HG02885 (cell line): ENCODE data around the gene TLE7.
A peak's percentile ranks its signal among the peaks of the same experiment; 100 is the strongest.

Source experiments
- ATAC-seq: cut with Tn5 transposase; IDR thresholded peaks from one replicate; pipeline ENCODE4 v1.9.1; 2021; ENCODE audit warnings: mild to moderate bottlenecking; ENCODE audit not compliant: unreplicated experiment, poor library complexity

Gene TLE7

DNA sequence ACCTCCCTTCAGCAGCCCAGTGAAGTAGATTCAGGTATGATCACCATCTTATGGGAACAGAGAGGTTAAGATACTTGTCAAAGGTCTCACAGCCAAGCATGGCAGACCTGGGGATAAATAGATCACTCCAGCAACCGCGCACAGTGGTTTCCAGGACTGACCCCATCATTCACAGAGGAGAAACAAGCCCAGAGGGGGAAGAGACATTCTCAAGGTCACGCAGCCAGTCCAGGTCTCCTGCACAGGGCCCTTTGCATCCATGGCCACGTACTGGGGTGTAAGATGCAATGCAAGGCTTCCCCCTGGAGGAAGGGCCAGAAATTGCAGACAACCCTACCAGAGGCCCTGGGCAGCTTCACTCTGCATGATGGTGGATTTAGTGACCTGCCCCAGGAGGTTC, 19.9 kb downstream of the TLE7 start:
- ATAC-seq = no peak

DNA sequence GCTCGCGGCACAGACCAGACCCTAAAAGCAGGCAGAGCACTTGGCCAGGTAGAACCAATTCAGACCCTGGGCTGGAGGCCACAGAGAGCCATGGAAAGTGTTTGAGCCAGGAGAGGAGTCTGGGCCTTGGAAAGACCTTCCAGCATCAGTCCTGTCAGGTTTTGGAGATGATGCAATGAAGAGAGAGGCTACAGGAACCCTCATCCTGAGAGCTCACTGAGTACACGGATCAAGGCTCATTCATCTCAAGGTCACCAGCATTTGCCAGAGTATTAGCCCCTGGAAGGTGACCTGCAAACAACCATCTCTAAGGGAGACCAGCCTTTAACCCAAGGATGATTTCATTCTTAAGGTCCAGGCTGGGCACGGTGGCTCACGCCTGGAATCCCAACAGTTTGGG, 27.8 kb downstream of the TLE7 start:
- ATAC-seq = no peak

DNA sequence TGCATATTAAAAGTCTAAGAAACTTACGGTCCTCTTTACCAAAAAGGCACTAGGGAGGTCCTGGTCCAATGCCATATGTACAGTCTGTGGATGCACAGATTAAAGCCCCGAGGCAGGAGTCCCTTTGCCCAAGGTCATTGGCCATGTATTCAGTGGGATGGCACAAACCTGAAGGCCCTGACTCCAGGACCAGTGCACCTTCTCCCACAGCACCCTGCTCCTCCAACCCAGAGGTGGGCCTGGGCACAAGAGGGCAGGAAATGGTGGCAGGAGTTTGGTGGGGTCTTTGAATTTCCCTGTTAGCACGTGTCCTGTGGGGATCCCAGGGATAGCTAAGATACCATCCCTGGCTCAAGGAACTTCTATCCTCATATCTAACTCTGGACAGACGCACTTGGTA, 28.5 kb downstream of the TLE7 start:
- ATAC-seq = no peak

DNA sequence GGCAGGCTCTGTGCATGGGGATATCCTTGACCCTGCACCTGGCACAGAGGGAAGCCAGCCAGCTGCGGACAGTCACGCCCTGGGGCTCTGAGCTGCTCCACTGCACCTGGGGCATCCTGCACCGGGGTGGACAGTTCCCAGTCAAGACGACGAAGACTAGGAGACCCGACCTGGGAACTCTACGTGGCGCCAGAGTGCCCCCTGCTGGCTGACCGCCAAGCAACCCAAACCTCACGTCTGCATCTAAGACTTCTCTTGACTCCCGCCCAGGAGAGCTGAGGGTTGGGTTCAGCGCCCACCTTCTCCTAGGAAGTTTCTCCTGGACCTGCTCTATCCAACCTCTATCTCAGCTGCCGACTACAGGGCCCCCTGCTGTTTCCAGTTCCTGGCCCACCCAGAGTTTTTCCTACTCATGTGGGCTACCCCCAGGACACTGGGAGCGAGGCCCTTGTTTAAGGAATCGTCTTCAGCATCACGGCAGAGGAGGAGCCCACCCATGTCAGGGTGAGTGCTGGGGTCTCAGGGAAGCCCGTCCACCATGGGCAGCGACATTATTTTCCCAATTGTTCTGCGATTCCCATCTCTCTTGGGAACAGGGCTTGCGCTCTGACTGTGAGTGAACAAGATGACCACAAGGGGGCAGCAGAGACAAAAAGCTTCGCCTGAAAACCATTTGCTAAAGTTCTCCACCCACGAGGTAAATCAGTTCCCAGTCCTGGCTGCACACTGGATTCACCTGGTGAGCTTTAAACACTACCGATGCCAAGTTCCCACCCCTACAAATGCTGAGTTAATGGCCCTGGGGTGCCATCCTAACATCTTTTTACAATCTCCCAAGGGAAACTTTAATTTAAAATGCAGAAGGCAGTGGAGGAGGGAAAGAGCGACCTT, 29.3 kb downstream of the TLE7 start:
- ATAC-seq = peak; percentile 52

DNA sequence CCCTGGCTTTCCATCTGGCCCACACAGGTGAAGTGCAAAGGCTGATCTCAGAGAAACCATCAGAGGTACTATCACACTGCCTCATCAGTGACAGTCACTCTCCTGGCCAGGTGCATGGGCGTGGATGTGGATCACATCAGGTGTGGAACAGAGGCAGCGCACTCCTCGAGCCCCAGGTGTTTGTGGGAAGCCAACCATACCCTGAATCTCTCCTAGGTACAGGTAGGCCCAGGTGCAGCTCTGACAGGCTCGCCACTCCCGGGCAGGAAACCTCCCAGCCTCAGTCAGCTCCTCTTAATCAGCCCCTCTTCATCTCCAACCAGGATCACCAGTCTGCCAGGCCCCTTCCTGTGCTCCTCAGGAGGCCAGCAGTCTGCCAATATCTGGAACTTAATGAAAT, 31.7 kb downstream of the TLE7 start:
- ATAC-seq = no peak

DNA sequence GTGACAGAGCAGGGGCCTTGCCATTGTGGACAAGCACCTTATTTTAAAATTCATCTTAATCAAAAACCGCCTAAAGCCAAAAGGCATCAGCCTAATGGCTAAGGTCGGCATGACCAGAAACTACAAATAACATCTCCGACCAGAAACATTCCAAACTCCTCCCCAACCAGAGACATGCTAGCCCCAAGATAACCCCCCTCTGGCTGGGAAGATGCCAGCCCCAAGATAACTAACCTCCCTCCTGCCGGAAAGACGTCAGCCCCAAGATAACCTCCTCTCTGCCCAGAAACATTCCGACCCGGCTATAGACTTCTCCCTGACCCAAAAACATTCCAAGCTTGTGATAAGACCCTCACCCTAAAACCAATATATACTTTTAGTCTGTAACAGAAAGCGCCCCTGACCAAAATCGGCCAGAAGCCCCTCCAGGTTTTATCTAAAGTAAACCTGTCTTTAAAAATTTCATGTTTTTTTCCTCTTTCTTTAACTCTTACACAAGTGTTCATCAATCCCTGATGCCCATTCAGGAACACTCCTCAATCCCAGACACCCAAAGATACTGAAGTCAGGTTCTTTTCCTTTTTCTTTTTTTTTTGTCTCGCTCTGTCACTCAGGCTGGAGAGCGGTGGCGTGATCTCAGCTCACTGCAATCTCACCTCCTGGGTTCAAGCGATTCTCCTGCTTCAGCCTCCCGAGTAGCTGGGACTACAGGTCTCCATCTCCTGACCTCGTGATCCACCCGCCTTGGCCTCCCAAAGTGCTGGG, 32.7 kb downstream of the TLE7 start:
- no peak for ATAC-seq

DNA sequence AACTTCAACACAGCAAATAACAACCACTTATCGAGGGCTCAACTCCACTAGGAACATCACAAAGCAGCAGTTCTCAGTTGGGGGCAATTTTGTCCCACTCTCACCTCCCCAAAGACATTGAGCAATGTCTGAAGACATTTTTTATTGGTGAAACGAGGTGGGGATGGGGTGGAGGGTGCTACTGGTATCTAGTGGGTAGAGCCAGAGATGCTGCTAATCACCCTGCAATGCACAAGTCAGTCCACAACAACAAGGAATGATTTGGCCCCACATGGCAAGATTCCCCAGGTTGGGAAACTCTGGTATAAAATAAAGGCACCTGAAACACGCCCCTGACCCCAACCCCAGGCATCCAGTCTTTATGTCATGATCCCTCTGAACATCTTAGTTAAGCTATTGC, 33.3 kb downstream of the TLE7 start:
- ATAC-seq = no peak

DNA sequence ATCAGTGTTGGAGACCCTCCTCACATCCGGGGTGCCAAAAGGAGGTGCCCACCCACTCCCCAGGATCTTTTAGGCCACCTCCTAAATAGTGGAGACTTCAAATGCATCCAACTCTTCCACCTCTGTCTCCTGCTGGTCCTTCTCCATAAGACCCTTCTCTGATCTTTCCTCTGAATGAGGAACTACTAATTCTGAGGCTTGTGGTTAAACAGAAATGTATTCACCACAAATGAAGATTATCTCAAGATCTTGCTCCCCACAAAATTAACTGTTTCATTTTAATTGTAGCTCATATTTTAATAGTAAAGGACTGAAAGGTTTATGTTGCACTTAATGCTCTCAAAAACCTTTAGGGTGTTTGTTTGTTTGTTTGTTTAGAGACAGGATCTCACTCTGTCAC, 34.1 kb downstream of the TLE7 start:
- no peak for ATAC-seq

DNA sequence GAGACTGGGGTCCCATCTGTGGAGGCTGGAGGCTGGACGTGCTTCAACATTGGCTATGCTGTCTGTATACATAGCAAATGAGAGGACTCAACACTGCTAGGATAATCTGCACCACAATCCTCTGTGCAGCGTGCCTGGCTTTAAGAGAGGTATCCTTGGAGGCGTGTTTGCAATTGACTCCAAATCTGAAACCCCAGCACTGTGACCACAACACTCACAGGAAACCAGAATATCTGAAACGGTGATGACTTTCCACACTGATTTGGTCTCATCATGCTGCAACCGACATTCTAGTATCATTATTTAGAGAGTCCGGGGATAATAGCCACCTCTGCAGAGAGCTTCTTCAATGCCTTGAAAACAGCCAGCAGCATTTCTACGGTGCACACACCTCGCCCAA, 35.1 kb downstream of the TLE7 start:
- no peak for ATAC-seq

DNA sequence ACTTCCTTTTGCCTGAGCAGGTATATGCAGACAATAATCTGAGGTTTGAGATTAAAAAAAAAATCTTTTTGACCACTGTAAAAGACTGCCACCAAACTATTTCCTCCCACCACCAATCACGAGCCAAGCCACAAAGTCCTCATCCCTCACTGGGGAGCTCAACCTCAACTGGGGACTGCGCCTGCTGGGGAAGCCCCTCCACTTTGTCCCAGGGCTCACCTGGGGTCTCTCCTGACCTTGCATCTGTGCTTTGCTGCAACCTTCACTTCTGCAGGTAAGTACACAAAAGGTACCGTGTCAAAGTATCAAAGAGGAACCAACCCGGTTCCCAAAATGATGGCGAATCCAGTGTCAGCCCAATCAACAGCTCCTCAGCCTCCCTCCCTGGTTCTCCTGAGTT, 35.5 kb downstream of the TLE7 start:
- ATAC-seq = no peak

DNA sequence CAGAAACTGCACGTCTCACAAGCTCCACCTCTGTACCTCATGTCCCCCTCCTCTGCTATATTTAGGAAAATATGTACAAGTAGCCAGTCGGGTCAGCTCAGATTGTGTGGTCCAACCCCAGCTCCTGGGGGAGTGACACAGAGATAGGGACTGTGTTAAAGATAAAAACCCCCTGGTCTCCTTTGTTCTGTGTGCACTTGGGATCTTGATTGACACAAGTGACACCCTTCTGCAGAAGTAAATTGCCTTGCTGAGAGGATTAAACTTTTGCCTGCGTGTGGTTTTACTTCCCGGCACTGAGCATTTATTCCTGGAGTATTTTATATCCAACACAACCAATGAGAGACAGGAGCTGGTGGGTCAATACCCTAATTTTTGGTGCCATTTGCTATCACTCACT, 37.5 kb downstream of the TLE7 start:
- no peak for ATAC-seq

DNA sequence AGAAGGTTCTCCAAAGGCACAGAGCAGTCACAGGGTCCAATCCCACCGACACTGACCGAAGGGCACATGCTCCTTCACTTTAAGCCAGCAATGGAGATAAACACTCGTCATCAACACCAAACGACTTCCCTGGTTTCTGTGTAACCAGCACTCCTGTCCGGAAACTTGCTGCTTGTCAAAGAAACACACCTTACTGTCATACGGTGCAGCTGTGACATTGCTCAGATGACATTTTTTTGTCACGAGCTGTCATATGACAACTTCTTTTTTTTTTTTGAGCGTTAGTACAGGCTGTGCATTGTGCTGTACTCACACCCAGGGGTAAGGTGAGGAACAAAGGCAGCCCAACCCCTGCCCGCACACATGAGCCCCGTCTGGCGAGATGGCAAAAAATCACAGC, 39.2 kb downstream of the TLE7 start:
- ATAC-seq = no peak

DNA sequence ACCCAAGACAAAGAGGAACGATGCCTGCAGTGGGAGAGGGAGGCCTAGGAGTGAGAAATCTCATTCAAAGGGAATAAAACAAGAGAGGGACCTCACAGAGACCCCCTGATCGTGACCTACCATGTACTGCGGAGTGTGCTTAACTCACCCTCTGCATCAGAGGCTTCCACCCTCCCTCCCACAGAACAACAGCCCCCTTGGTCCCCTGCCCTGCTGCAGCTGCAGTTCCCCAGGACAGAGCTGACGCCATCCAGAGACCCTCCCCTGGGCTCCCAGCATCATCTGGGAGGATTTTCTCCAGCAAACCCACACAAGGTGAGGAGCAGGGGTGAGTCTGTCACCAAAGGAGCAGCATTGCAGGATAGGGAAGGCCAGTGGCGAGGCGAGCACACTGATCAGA, 39.8 kb downstream of the TLE7 start:
- ATAC-seq = no peak

DNA sequence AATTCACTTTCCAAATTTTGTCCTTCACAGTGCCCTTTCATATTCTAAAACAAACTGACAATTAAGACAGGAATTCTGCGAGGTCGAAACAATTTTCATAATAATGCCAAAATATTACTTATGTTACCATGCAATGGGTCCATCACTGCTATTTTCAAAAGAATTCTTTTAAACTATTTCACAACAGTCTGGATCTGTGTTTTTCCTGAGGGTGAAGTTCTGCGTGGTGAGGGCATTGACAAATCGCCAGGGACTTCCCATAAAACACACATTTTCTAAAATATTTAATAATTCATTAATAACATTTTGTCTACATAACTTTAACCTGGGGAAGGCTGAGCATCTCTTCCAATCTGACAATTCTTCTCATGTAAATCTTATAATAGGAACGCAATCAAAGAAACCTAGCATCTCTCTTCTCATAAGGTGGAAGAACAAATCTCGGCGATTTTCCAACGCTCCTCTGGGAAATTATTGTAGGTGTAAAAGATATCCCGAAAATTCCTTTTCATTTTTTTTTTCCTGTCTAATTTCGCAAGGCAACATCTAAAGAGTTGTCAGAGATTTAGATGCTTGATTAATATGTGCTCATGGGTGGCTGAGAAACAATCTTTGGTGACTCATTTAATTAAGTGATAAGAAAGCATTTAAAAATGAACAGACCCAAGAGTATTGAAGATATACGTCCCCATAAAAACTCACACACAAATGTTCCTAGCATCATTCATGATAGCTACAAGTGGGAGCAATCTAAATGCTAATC, 41.9 kb downstream of the TLE7 start:
- no peak for ATAC-seq

DNA sequence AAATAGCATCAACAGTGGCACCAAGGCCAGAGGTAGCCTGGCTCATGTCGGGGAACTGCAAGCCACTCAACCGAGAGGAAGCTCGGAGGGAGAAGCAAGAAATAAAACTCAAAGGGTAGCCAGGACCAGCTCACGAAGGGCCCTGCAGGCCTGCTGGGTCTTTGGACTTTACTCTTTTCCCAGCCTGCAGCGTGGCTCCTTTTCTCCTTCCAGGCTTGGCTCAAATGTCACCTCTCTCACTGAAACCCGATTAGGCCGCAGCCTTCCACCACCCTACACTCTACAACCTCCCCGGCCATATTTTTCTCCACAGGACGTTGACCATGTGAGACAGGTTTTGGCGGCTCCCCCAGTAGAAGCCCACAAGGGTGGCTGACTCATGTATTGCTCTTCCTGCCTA, 45.3 kb downstream of the TLE7 start:
- ATAC-seq = no peak

DNA sequence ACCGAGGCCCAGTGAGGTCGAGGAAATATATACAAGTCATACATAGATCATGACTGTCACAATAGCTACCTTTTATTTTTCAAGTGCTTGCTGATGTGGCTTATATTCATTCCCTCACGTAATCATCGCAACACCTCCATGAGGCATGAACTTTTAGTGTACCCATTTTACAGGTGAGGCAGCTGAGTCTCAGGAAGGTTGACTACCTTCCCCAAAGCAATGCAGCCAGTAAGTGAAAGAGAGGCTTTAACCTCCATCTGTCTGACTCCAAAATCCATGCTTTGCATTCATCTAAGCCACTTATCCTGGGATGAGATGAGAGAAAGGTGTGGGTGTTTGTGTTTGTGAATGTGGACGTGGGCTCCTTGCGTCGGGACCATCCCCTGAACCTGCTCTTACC, 52.5 kb downstream of the TLE7 start:
- no peak for ATAC-seq

DNA sequence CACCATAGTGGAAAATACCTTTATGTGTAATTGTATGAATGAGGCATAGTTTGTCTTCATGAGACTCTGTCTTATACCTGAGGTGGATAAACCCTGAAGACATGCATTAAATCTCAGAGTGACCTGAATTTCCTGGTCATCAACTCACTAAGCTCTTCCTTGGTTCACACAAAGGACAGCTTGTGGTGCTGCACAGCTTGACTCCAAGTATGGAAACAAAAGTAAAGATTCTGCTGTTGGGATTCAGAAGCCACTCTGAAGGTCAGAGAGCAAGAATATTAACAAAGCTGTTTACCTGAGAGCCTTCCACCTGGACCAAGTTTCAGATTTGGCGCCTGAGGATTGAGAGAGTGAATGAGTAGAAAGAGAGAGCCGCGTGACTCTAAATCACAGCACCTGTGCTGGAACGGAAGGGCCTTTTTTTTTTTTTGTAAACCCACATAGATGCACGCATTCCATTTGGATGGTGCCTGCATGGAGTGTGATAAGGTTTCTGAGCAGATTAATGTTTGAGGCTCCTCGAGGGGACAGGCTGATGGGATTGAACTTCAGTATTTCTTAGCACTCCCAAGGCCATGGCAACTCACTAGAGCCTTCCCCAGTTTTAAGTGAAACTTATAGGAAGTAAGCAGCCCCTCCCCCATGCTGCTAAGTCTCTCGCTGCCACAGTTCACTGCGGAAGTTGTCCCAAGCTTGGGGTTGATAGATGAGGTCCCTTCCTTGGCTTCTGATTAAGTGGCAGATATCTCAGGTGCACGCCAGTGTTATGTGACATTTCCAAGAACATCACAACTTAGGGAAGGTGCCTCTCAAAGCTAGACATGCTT, 54.6 kb downstream of the TLE7 start:
- no peak for ATAC-seq

DNA sequence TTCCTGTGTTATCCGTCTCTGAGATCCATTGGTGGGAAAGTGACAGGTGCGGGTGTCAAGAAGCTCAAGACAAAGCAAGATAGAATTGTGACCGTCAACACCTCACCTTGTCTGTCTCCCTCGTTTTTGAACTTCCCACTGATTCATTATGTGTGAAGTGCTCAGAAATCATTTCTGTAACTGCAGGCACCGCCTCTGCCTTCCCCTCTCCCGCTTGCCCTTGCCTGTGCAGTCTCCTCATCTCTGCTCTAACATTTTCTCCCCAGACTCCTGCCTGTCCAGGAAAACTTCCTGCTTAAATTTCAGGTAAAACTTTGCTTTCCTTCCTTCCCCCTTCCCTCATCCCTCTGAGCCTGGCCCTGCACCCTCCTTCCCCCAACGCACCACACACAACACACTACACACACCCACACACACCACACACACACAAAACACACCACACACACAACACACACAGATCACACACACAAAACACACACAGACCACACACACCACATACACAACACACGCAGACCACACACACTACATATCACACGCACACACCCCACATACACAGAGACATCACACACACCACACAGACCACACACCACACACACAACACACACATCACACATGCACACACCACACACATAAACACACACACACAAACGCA, 57.7 kb downstream of the TLE7 start:
- no peak for ATAC-seq

DNA sequence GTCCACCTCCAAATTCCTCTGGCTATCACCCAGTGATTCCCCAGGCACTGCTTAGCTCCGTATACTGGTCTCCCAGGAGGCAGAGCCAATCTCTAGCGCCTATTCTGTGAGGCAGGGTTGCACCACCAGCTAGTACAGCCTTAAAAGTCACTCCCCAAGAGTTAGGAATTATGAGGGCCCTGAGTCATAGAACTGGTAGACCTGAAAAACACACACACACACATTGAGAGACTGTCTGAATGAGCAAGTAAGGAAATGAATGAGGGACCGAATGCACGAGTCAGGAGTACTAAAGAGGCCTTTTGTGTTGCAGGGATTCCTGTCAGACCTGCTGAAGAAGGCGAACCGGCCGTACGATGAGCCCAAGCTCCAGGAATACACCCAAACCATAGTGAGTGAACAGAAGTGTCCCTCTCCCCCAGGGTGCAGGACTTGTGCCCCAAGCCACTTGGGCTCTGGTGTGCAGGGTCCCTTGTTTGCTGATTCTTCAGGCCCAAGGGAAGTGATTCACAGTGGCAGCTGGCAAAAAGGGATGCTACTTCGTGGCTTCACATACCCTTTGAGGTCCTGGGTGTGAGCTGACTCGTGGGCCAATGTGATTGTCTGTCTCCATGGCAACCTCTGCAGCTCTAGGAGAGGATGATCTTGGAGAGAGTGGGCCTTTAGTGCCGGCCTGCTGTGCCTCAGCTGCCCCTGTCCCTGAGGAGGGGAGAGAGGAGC, 58.6 kb downstream of the TLE7 start:
- ATAC-seq = no peak
